ENCODE measurements around the gene TEX30. TPM values are rescaled to one million over a fixed set of nuclear protein-coding genes. Genes with fewer than 3 reads are reported as not detected.

The TEX30 gene
- total RNA-seq, 1 experiment from 2014 or later: 13.1 TPM

DNA sequence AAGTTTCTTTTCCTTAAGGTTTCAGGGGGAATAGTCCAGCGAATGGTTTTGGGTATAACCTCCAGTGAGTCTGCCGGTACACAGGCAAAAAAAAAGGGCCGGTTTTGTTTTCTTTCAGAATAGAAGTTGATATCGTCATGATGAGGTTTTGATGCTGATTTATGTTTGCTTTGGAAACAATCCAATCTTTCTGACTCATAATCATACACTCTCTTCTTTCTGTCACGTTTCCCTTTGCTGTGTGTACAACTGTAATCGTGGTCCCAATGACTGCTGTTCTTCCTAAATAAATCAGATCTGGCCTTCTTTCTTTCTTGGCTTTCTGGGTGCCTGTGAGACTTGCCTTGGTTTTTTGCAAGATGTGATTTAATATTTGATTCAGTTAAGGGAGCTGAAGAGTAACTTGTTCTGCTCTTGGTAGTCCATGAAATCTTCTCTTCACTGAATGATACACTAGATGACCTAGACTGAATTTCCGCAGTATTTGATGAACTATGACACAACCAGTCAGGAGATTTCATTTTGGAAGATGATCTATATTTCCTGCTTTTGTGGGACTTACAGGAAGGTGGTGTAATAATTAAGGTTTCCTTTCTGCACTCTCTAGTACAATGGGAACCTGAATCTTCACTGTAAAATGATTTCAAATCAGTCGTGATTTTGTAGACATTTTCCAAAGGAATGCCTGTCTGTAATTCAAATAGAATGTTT, 43.9 kb downstream of the TEX30 start:
- no peak overlapping the region for H3T11ph ChIP-seq (ENCODE audit: low read length)
- H2BK15ac ChIP-seq (ENCODE audit: low read depth, low read length): no peak overlapping the region
- TF ChIP-seq, protein P1, sequence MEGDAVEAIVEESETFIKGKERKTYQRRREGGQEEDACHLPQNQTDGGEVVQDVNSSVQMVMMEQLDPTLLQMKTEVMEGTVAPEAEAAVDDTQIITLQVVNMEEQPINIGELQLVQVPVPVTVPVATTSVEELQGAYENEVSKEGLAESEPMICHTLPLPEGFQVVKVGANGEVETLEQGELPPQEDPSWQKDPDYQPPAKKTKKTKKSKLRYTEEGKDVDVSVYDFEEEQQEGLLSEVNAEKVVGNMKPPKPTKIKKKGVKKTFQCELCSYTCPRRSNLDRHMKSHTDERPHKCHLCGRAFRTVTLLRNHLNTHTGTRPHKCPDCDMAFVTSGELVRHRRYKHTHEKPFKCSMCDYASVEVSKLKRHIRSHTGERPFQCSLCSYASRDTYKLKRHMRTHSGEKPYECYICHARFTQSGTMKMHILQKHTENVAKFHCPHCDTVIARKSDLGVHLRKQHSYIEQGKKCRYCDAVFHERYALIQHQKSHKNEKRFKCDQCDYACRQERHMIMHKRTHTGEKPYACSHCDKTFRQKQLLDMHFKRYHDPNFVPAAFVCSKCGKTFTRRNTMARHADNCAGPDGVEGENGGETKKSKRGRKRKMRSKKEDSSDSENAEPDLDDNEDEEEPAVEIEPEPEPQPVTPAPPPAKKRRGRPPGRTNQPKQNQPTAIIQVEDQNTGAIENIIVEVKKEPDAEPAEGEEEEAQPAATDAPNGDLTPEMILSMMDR (conservative IDR thresholded peaks at IDR 0.05): no peak
- no peak overlapping the region for H3K14ac ChIP-seq (ENCODE audit: insufficient read depth, low read length)
- H4K20me1 ChIP-seq (ENCODE audit: control insufficient read depth, insufficient read depth, insufficient read length): no peaks in the 10 kb centered on the region
- H2AK5ac ChIP-seq (ENCODE audit: insufficient read length, low read length): no peak overlapping the region
- H3K79me2 ChIP-seq (ENCODE audit: insufficient read depth, low read length): no peaks in the 10 kb centered on the region
- H4K91ac ChIP-seq (ENCODE audit: insufficient read length, low read depth, low read length): no peak overlapping the region
- no peak overlapping the region for H2BK120ac ChIP-seq (ENCODE audit: low read depth, low read length, poor library complexity, severe bottlenecking)
- no peak overlapping the region for H3K18ac ChIP-seq (ENCODE audit: insufficient read length, low read depth, low read length)
- H3K23me2 ChIP-seq (ENCODE audit: insufficient read length, low read depth, low read length, poor library complexity, severe bottlenecking): no peaks in the 10 kb centered on the region
- H3K4me1 ChIP-seq (ENCODE audit: insufficient read depth, low read length): no peaks in the 10 kb centered on the region
- H4K8ac ChIP-seq (replicated peaks; ENCODE audit: insufficient read length, low read depth, low read length): no peak overlapping the region
- WGBS (ENCODE audit: extremely low coverage, insufficient read length, low lambda C conversion rate): no CpG with 5 or more reads among the region's 8 CpGs
- H3K23ac ChIP-seq (ENCODE audit: insufficient read length, low read depth, low read length): no peak overlapping the region
- Mint-ChIP-seq H3K36me3 (ENCODE audit: insufficient read depth in 1 of 3, low read depth in 3 of 3) (no peaks in the 10 kb centered on the region), H3K4me3 (no peak overlapping the region), H3K4me1 (no peaks in the 10 kb centered on the region), H3K27ac (no peak overlapping the region), H3K27me3 (ENCODE audit: low read depth) (peaks cover 7% of the 10 kb centered on the region), H3K9me3 (no peaks in the 10 kb centered on the region)
- H3K27me3 ChIP-seq (ENCODE audit: insufficient read depth, low read length): no peaks in the 10 kb centered on the region
- H3K56ac ChIP-seq (ENCODE audit: insufficient read length, low read depth, low read length): no peak overlapping the region
- no peak for DNase-seq
- H3K4me2 ChIP-seq (ENCODE audit: insufficient read depth, insufficient read length, low read length): no peak overlapping the region
- no peak overlapping the region for H3K27ac ChIP-seq (ENCODE audit: insufficient read length, low read depth, low read length)
- H2BK12ac ChIP-seq (ENCODE audit: insufficient read length, low read depth, low read length): no peak overlapping the region
- H2AFZ ChIP-seq (ENCODE audit: low read length): no peak overlapping the region
- no peak overlapping the region for H2BK20ac ChIP-seq (ENCODE audit: low read depth, low read length, poor library complexity, severe bottlenecking)
- H4K5ac ChIP-seq (ENCODE audit: insufficient read length, low read depth, low read length): no peak overlapping the region
- H3K9me3 ChIP-seq (ENCODE audit: control insufficient read depth, low read depth, low read length): no peaks in the 10 kb centered on the region
- no peak overlapping the region for H2BK5ac ChIP-seq (ENCODE audit: insufficient read length, low read length)
- H3K79me1 ChIP-seq (ENCODE audit: insufficient read depth, low read depth, low read length, poor library complexity, severe bottlenecking): no peaks in the 10 kb centered on the region
- no peak overlapping the region for H3K9ac ChIP-seq (ENCODE audit: extremely low read depth, insufficient read length, low read length)
- no peak overlapping the region for H3K4ac ChIP-seq (ENCODE audit: low read depth, low read length)

Measured in H9 (cell line).